Measurements from ENCODE around the gene NAT16. TPM values are rescaled to one million over a fixed set of nuclear protein-coding genes. Genes with fewer than 3 reads are reported as not detected.

The NAT16 gene
- total and polyA plus RNA-seq, 2 donors (not counting 1 experiment from before 2014, with no cell fraction given): not detected

- no CpG with 5 or more reads among the region's 2 CpGs for WGBS (ENCODE audit: insufficient coverage)
- H3K27ac ChIP-seq (ENCODE audit: low read length in 2 of 2): no peak overlapping the region
- no peaks in the 10 kb centered on the region for H3K9me3 ChIP-seq (ENCODE audit: control extremely low read depth in 1 of 3, control insufficient read depth in 2 of 3, insufficient read depth in 1 of 3, low read length in 2 of 3)
- intact Hi-C loops (cut with micrococcal nuclease): no loop called here
- no peak overlapping the region for H2AFZ ChIP-seq (ENCODE audit: insufficient read depth, low read depth, low read length, poor library complexity, severe bottlenecking)
- H3K4me3 ChIP-seq (ENCODE audit: control extremely low read depth in 1 of 5, extremely low read depth in 1 of 5, insufficient read depth in 1 of 5, low read depth in 2 of 5, low read length in 4 of 5): no peak overlapping the region
- H3K79me2 ChIP-seq (ENCODE audit: control insufficient read depth, insufficient read depth, low read length): no peaks in the 10 kb centered on the region
- peaks cover 0 to 3% (median 0%) of the 10 kb centered on the region in 4 experiments for H3K27me3 ChIP-seq (replicated peaks in 1 of 4; ENCODE audit: control extremely low read depth in 1 of 4, control insufficient read depth in 3 of 4, insufficient read depth in 4 of 4, low read length in 3 of 4)
- no peak for TF ChIP-seq EZH2 (IDR thresholded peaks at IDR 0.05; ENCODE audit: borderline replicate concordance, insufficient read depth, low read depth, low read length, poor library complexity, severe bottlenecking)
- no peak for TF ChIP-seq CTCF (IDR thresholded peaks at IDR 0.05)
- no peaks in the 10 kb centered on the region for H3K36me3 ChIP-seq (replicated peaks in 1 of 2; ENCODE audit: control extremely low read depth in 1 of 2, control insufficient read depth in 1 of 2, extremely low read depth in 1 of 2, insufficient read depth in 2 of 2, low read length in 1 of 2)
- no peak overlapping the region for H3K9ac ChIP-seq (ENCODE audit: low read length)
- Mint-ChIP-seq H3K4me3 (no peak overlapping the region), H3K9me3 (ENCODE audit: insufficient read depth) (no peaks in the 10 kb centered on the region), H3K27ac (no peak overlapping the region), H3K4me1 (peaks cover 12% of the 10 kb centered on the region), H3K27me3 (peaks cover 13% of the 10 kb centered on the region)
- no peaks in the 10 kb centered on the region for H4K20me1 ChIP-seq (ENCODE audit: control insufficient read depth, insufficient read depth, low read length, poor library complexity, severe bottlenecking)
- H3K4me1 ChIP-seq (ENCODE audit: control insufficient read depth in 2 of 2, insufficient read depth in 2 of 2, low read length in 2 of 2): peaks cover 10 to 16% of the 10 kb centered on the region in 2 donors
- ChIA-PET CTCF (interaction anchor here (0.6 to 7.6 kb wide), 4 partner anchors 8 to 138 kb away, joined by 3 to 68 read pairs (median 12); partner anchors contain the start of gene ZNHIT1), POLR2A (no interaction called here)
- H3K4me2 ChIP-seq (replicated peaks; ENCODE audit: low read depth, low read length, poor library complexity, severe bottlenecking): no peak overlapping the region
- ATAC-seq (ENCODE audit: low read depth): no peak
- DNase-seq: no peak
These were observed 28.0 kb downstream of the NAT16 start for GRCh38 chr7:101151908-101152651.

- no peaks in the 10 kb centered on the region for H3K9me3 Mint-ChIP-seq (ENCODE audit: insufficient read depth)
These were observed 39.2 kb downstream of the NAT16 start for GRCh38 chr7:101140746-101141382.

More at GRCh38 chr7:101140746-101141382, 39.2 kb downstream of the NAT16 start:
- H4K20me1 ChIP-seq (ENCODE audit: control insufficient read depth, insufficient read depth, low read length, poor library complexity, severe bottlenecking): no peaks in the 10 kb centered on the region
- H3K9ac ChIP-seq (ENCODE audit: low read length): no peak overlapping the region
- intact Hi-C loops (cut with micrococcal nuclease): loop anchor here (10.0 kb wide), 1 partner anchor 246 kb away; the partner anchor contains the start of gene ACHE
- no peak for TF ChIP-seq EZH2 (IDR thresholded peaks at IDR 0.05; ENCODE audit: borderline replicate concordance, insufficient read depth, low read depth, low read length, poor library complexity, severe bottlenecking)
- no peak for TF ChIP-seq CTCF (IDR thresholded peaks at IDR 0.05)
- ATAC-seq (ENCODE audit: low read depth) (no peak), DNase-seq (no peak)
- no peak overlapping the region for H3K27ac ChIP-seq (ENCODE audit: low read length in 2 of 2)
- H3K9me3 ChIP-seq (ENCODE audit: control extremely low read depth in 1 of 3, control insufficient read depth in 2 of 3, insufficient read depth in 1 of 3, low read length in 2 of 3): no peaks in the 10 kb centered on the region
- H2AFZ ChIP-seq (ENCODE audit: insufficient read depth, low read depth, low read length, poor library complexity, severe bottlenecking): no peak overlapping the region
- peaks cover 13% of the 10 kb centered on the region for H3K4me1 Mint-ChIP-seq
- WGBS (ENCODE audit: insufficient coverage): 89% methylated on average over 4 of the region's 4 CpGs
- no peaks in the 10 kb centered on the region for H3K79me2 ChIP-seq (ENCODE audit: control insufficient read depth, insufficient read depth, low read length)
- ChIA-PET POLR2A (no interaction called here), CTCF (interaction anchor here (0.6 to 7.2 kb wide), 11 partner anchors 14 to 242 kb away, joined by 3 to 156 read pairs (median 3); partner anchors contain the start of genes AP1S1, PLOD3, SERPINE1 and VGF)
- H3K4me3 ChIP-seq (ENCODE audit: control extremely low read depth in 1 of 5, extremely low read depth in 1 of 5, insufficient read depth in 1 of 5, low read depth in 2 of 5, low read length in 4 of 5): no peak overlapping the region
- H3K4me1 ChIP-seq (ENCODE audit: control insufficient read depth in 2 of 2, insufficient read depth in 2 of 2, low read length in 2 of 2): peaks cover 0 to 10% of the 10 kb centered on the region in 2 donors
- no peak overlapping the region for H3K4me3 Mint-ChIP-seq
- H3K27ac Mint-ChIP-seq: no peak overlapping the region
- peaks cover 24% of the 10 kb centered on the region for H3K27me3 Mint-ChIP-seq
- H3K27me3 ChIP-seq (replicated peaks in 1 of 4; ENCODE audit: control extremely low read depth in 1 of 4, control insufficient read depth in 3 of 4, insufficient read depth in 4 of 4, low read length in 3 of 4): peaks cover 0 to 18% (median 4%) of the 10 kb centered on the region in 4 experiments
- no peak overlapping the region for H3K4me2 ChIP-seq (replicated peaks; ENCODE audit: low read depth, low read length, poor library complexity, severe bottlenecking)
- H3K36me3 ChIP-seq (replicated peaks in 1 of 2; ENCODE audit: control extremely low read depth in 1 of 2, control insufficient read depth in 1 of 2, extremely low read depth in 1 of 2, insufficient read depth in 2 of 2, low read length in 1 of 2): no peaks in the 10 kb centered on the region

All from B cell (primary cell).